A549 (cell line): ENCODE data around the gene OBP2A. TPM values are rescaled to one million over a fixed set of nuclear protein-coding genes. Genes with fewer than 3 reads are reported as not detected.
"Not testable (repeated sequence)": the region's sequence is repeated elsewhere in the genome, so short reads cannot be mapped to it uniquely, and the experiment has no call there.

ENCODE experiments used
- ATAC-seq, 2 experiments: fragments of 200-7000 bp in 1 of 2; fragments of >200 bp in 1 of 2; cut with Nextera tagmentation in 1 of 2; cut with Tn5 transposase in 1 of 2; 3 replicates each; pipeline versions ENCODE4 v1.8.0 to v1.9.1; 2018 to 2020; ENCODE audit warnings: mild to moderate bottlenecking in 1 of 2, moderate library complexity in 1 of 2
- CTCF ChIA-PET: fragments of 300-600 bp; sonication (Branson Sonifier 250); formaldehyde crosslinking; extraction: SDS; loops from one replicate; lab custom pipeline; 2021; ENCODE audit warnings: antibody characterized with exemption, inconsistent platforms; lab: Yijun Ruan, JAX
- POLR2A ChIA-PET: fragments of 350-600 bp; formaldehyde crosslinking; extraction: SDS; loops from one replicate; lab custom pipeline; 2021; ENCODE audit warnings: antibody characterized with exemption, inconsistent platforms; lab: Yijun Ruan, JAX
- DNase-seq, 2 experiments: peaks; one replicate each; pipeline versions ENCODE4 v3.0.0 to v3.0.0-alpha.2; 2011 to 2016; ENCODE audit warnings: low read depth in 1 of 2, low spot score in 1 of 2
- FAIRE-seq: peaks from 2 replicates; lab custom pipeline; 2011; peaks lifted over from hg19 to GRCh38; lab: Jason Lieb, UNC
- H3K27ac ChIP-seq, 2 experiments: fragments of >200 bp; sonication (Bioruptor Twin); formaldehyde crosslinking; 3 replicates each; pipeline ENCODE4 v1.5.1; 2016 to 2017
- H3K4me1 ChIP-seq: fragments of >200 bp; sonication (Bioruptor Twin); formaldehyde crosslinking; 3 replicates; pipeline ENCODE4 v1.6.1; 2016
- H3K4me2 ChIP-seq: fragments of >200 bp; sonication (Bioruptor Twin); formaldehyde crosslinking; 3 replicates; pipeline ENCODE4 v1.6.1; 2016
- H3K4me3 ChIP-seq: fragments of >200 bp; sonication (Bioruptor Twin); formaldehyde crosslinking; 3 replicates; pipeline ENCODE4 v1.5.1; 2016
- H3K9me3 ChIP-seq: fragments of >200 bp; sonication (Bioruptor Twin); formaldehyde crosslinking; 3 replicates; pipeline ENCODE4 v1.6.1; 2016
- CEBPB ChIP-seq, 2 experiments: fragments of >200 bp in 1 of 2; sonication (Bioruptor Twin) in 1 of 2; formaldehyde crosslinking in 1 of 2; IDR thresholded peaks; 2 replicates each; pipeline ENCODE4 v1.6.1; 2012 to 2016
- CHD4 ChIP-seq: fragments of 200-600 bp; sonication (generic); IDR thresholded peaks from 2 replicates; pipeline ENCODE4 v1.6.1; 2016; ENCODE audit warnings: antibody characterized with exemption, mild to moderate bottlenecking, borderline replicate concordance
- EP300 ChIP-seq, 2 experiments: fragments of >200 bp; sonication (Bioruptor Twin); formaldehyde crosslinking; IDR thresholded peaks; 2 replicates in 1 of 2; 3 replicates in 1 of 2; pipeline ENCODE4 v1.6.1; 2016 to 2017
- FOSL2 ChIP-seq, 2 experiments: fragments of 450-650 bp in 1 of 2; fragments of >200 bp in 1 of 2; sonication (Bioruptor Twin) in 1 of 2; formaldehyde crosslinking; IDR thresholded peaks; 2 replicates each; pipeline versions ENCODE4 v1.5.0 to v1.6.1; 2016 to 2020; ENCODE audit warnings: mild to moderate bottlenecking in 1 of 2, moderate library complexity in 1 of 2
- FOXS1 ChIP-seq: fragments of 250-450 bp; sonication (Bioruptor Pico); IDR thresholded peaks from 2 replicates; pipeline ENCODE4 v1.5.0; 2020; ENCODE audit warnings: mild to moderate bottlenecking, moderate library complexity
- KDM1A ChIP-seq: fragments of 200-600 bp; sonication (generic); IDR thresholded peaks from 2 replicates; pipeline ENCODE4 v1.6.1; 2016; ENCODE audit warnings: low read depth, mild to moderate bottlenecking
- KDM5A ChIP-seq: fragments of 200-600 bp; sonication (generic); IDR thresholded peaks from 2 replicates; pipeline ENCODE4 v1.6.1; 2016; ENCODE audit warnings: antibody characterized with exemption, mild to moderate bottlenecking
- MAX ChIP-seq: IDR thresholded peaks from 2 replicates; pipeline ENCODE4 v1.6.1; 2012
- MAZ ChIP-seq: fragments of 150-350 bp; IDR thresholded peaks from 2 replicates; pipeline ENCODE4 v1.6.1; 2014; ENCODE audit warnings: antibody characterized with exemption, low read depth, low read length, borderline replicate concordance
- NR3C1 ChIP-seq: fragments of >200 bp; sonication (Bioruptor Twin); formaldehyde crosslinking; IDR thresholded peaks from 3 replicates; pipeline ENCODE4 v1.6.1; 2017
- POLR2A ChIP-seq: IDR thresholded peaks from 2 replicates; pipeline ENCODE4 v1.6.1; 2012; ENCODE audit warnings: mild to moderate bottlenecking, low read length
- RAD21 ChIP-seq, 2 experiments: fragments of >200 bp in 1 of 2; sonication (Bioruptor Twin) in 1 of 2; formaldehyde crosslinking in 1 of 2; IDR thresholded peaks in 1 of 2; conservative IDR thresholded peaks in 1 of 2; 2 replicates in 1 of 2; 3 replicates in 1 of 2; pipeline ENCODE4 v1.6.1; 2012 to 2018; ENCODE audit warnings: inconsistent platforms in 1 of 2
- RCOR1 ChIP-seq: fragments of 150-350 bp; IDR thresholded peaks from 2 replicates; pipeline ENCODE4 v1.6.1; 2014; ENCODE audit warnings: antibody characterized with exemption, low read length, low read depth
- SREBF2 ChIP-seq: fragments of 450-650 bp; IDR thresholded peaks from 2 replicates; pipeline ENCODE4 v1.6.1; 2014; ENCODE audit warnings: mild to moderate bottlenecking, moderate library complexity
- ZC3H11A ChIP-seq: fragments of 450-650 bp; IDR thresholded peaks from 2 replicates; pipeline ENCODE4 v1.6.1; 2014; ENCODE audit warnings: antibody characterized with exemption, mild to moderate bottlenecking
- ZSCAN20 ChIP-seq: fragments of 250-450 bp; sonication (Bioruptor Pico); IDR thresholded peaks from 2 replicates; pipeline ENCODE4 v1.8.0; 2022; ENCODE audit warnings: mild to moderate bottlenecking, moderate library complexity
- WGBS: methylation state at CpG from one replicate; pipeline ENCODE4 v1.1.6; 2017; ENCODE audit errors: missing lambda C conversion rate; 5-methylcytosine and 5-hydroxymethylcytosine counted together
- polyA plus RNA-seq, 4 experiments: library from polyadenylated mRNA; depleted of rRNA in 3 of 4; stranded (reverse); fragments of >200 nt; fragmentation: RNase III in 1 of 4; extraction: RNeasy Plus Mini Kit Qiagen cat#74134 plus additional on column Dnase treatment in 1 of 4; gene quantifications; 2 replicates in 3 of 4; 3 replicates in 1 of 4; pipeline ENCODE4 v1.2.3, GENCODE V29; 2011 to 2017

The OBP2A gene
- polyA plus RNA-seq, 2 of the 4 experiments (the other 2 are of a cell fraction), result not detected

- CTCF ChIA-PET, result interaction anchor here (0.6 to 1.2 kb wide), 3 partner anchors 21 to 112 kb away, joined by 4 to 7 read pairs (median 4); no protein-coding TSS in a partner anchor
- POLR2A ChIA-PET, result no interaction called here
- 73% methylated on average over 18 of the region's 31 CpGs for WGBS
- Histone ChIP-seq H3K4me2 (no peak overlapping the region), H3K4me1 (peaks cover 10% of the 10 kb centered on the region; the same call in 1 of the 3 replicates), H3K9me3 (no peaks in the 10 kb centered on the region), H3K27ac (no peak overlapping the region), H3K4me3 (no peak overlapping the region)
- no peak for TF ChIP-seq MAX
- TF ChIP-seq ZC3H11A, result no peak
- FAIRE-seq (no peak), ATAC-seq (no peak), DNase-seq (no peak)
Measured at GRCh38 chr9:135525241-135526088, 20.5 kb upstream of the OBP2A start.

GRCh38 chr9:135526089-135526729 lies 19.7 kb upstream of the OBP2A start:
- Histone ChIP-seq H3K4me1 (peaks cover 10% of the 10 kb centered on the region; the same call in 1 of the 3 replicates), H3K27ac (peak overlapping the region in 1 of 2 experiments; percentile 50; a peak in 2 of 6 replicates), H3K4me2 (peak overlapping the region; percentile 39; the same call in 2 of the 3 replicates), H3K4me3 (no peak overlapping the region), H3K9me3 (no peaks in the 10 kb centered on the region)
- ATAC-seq (peak in 1 of 2 experiments; percentile 54; a peak in 3 of 6 replicates), FAIRE-seq (no peak), DNase-seq (no peak)
- ChIA-PET POLR2A (interaction anchor here (0.6 kb wide), 1 partner anchor 13 kb away, joined by 5 read pairs; no protein-coding TSS in a partner anchor), CTCF (interaction anchor here (1.7 kb wide), 1 partner anchor 21 kb away, joined by 7 read pairs; no protein-coding TSS in a partner anchor)
- TF ChIP-seq KDM5A (no peak), ZSCAN20 (CRISPR knock-in tag) (no peak), MAZ (no peak), FOXS1 (no peak), KDM1A (no peak), EP300 (IDR thresholded peaks at IDR 0.05) (no peak), RCOR1 (no peak), FOSL2 (IDR thresholded peaks at IDR 0.05) (no peak), FOSL2 (CRISPR knock-in tag; IDR thresholded peaks at IDR 0.05) (no peak), SREBF2 (no peak), CHD4 (no peak), NR3C1 (no peak), POLR2A (no peak)
- WGBS, result 51% methylated on average over 3 of the region's 11 CpGs

- FAIRE-seq, result no peak
Measured at GRCh38 chr9:135526730-135527571, 19.0 kb upstream of the OBP2A start.

GRCh38 chr9:135528842-135529435 lies 17.0 kb upstream of the OBP2A start:
- DNase-seq, H3K4me3 ChIP-seq, H3K4me2 ChIP-seq, H3K4me1 ChIP-seq, FAIRE-seq, H3K27ac ChIP-seq, H3K9me3 ChIP-seq, ATAC-seq, POLR2A ChIA-PET: not testable (repeated sequence)
- WGBS, result 88% methylated on average over 10 of the region's 10 CpGs
- CTCF ChIA-PET, result interaction anchor here (0.6 to 1.5 kb wide), 2 partner anchors 10 to 1297 kb away, joined by 3 to 4 read pairs; no protein-coding TSS in a partner anchor

More at GRCh38 chr9:135526730-135527571, 19.0 kb upstream of the OBP2A start:
- TF ChIP-seq CEBPB (IDR thresholded peaks at IDR 0.05) (peak; percentile 18 to 51; a peak in 2 of 4 replicates), RAD21 (conservative IDR thresholded peaks at IDR 0.05 in 1 of 2, IDR thresholded peaks at IDR 0.05 in 1 of 2) (no peak)
- Histone ChIP-seq H3K4me3 (no peak overlapping the region), H3K27ac (peak overlapping the region in 1 of 2 experiments; percentile 50; a peak in 3 of 6 replicates), H3K9me3 (no peaks in the 10 kb centered on the region), H3K4me1 (peaks cover 10% of the 10 kb centered on the region; the same call in 1 of the 3 replicates), H3K4me2 (peak overlapping the region; percentile 39; the same call in 2 of the 3 replicates)
- ChIA-PET CTCF (interaction anchor here (1.7 kb wide), 1 partner anchor 22 kb away, joined by 7 read pairs; no protein-coding TSS in a partner anchor), POLR2A (interaction anchor here (0.6 kb wide), 1 partner anchor 12 kb away, joined by 5 read pairs; no protein-coding TSS in a partner anchor)
- peak; percentile 71 to 75 for ATAC-seq
- DNase-seq, result peak; percentile 19 to 27
- WGBS, result 64% methylated on average over 14 of the region's 30 CpGs
